GM23338 (cell line): ENCODE measurements around the gene CAPN9. TPM values are rescaled to one million over a fixed set of nuclear protein-coding genes. Genes with fewer than 3 reads are reported as not detected.
"Not testable (repeated sequence)": the region's sequence is repeated elsewhere in the genome, so short reads cannot be mapped to it uniquely, and the experiment has no call there.

Source experiments
- ATAC-seq: fragments of 200-7000 bp; cut with Tn5 transposase; 3 replicates; pipeline ENCODE4 v1.9.1; 2020
- DNase-seq: peaks from one replicate; pipeline ENCODE4 v3.0.0-alpha.2; 2015; ENCODE audit warnings: low spot score
- H2AFZ ChIP-seq: fragments of 200-600 bp; sonication (generic); 2 replicates; pipeline ENCODE4 v1.8.0; 2016; ENCODE audit warnings: antibody characterized with exemption, mild to moderate bottlenecking, moderate library complexity
- H3F3A ChIP-seq: fragments of 200-600 bp; sonication (generic); replicated peaks from 2 replicates; pipeline ENCODE4 v1.8.0; 2017; ENCODE audit warnings: antibody characterized with exemption, mixed run types, low read depth
- H3K27ac ChIP-seq: fragments of 200-600 bp; sonication (generic); 2 replicates; pipeline ENCODE4 v1.6.1; 2016; ENCODE audit warnings: low read depth
- H3K27me3 ChIP-seq: fragments of 200-600 bp; sonication (generic); 2 replicates; pipeline ENCODE4 v1.8.0; 2016; ENCODE audit warnings: mild to moderate bottlenecking, mixed run types, moderate library complexity; ENCODE audit not compliant: insufficient read depth
- H3K36me3 ChIP-seq: fragments of 200-600 bp; sonication (generic); 2 replicates; pipeline ENCODE4 v1.8.0; 2016; ENCODE audit warnings: mild to moderate bottlenecking; ENCODE audit not compliant: insufficient read depth
- H3K4me1 ChIP-seq: fragments of 200-600 bp; sonication (generic); 2 replicates; pipeline ENCODE4 v1.8.0; 2016; ENCODE audit warnings: mild to moderate bottlenecking, moderate library complexity; ENCODE audit not compliant: insufficient read depth
- H3K4me2 ChIP-seq: fragments of 200-600 bp; sonication (generic); 2 replicates; pipeline ENCODE4 v1.7.1; 2017; ENCODE audit warnings: mixed run types
- H3K4me3 ChIP-seq: fragments of 200-600 bp; sonication (generic); 2 replicates; pipeline ENCODE4 v1.6.1; 2016; ENCODE audit warnings: mixed run types
- H3K79me2 ChIP-seq: fragments of 200-600 bp; sonication (generic); replicated peaks from 2 replicates; pipeline ENCODE4 v1.8.0; 2017; ENCODE audit warnings: mild to moderate bottlenecking; ENCODE audit not compliant: insufficient read depth
- H3K9me2 ChIP-seq: fragments of 200-600 bp; sonication (generic); 2 replicates; pipeline ENCODE4 v1.8.0; 2017; ENCODE audit not compliant: insufficient read depth
- H4K20me1 ChIP-seq: fragments of 200-600 bp; sonication (generic); replicated peaks from 2 replicates; pipeline ENCODE4 v1.8.0; 2017; ENCODE audit warnings: mild to moderate bottlenecking; ENCODE audit not compliant: insufficient read depth
- H3K27ac Mint-ChIP-seq: 2 replicates; pipeline ENCODE4 v1.8.0; 2020; ENCODE audit warnings: inconsistent platforms, mild to moderate bottlenecking, moderate library complexity, mixed read lengths
- H3K27me3 Mint-ChIP-seq: 3 replicates; pipeline ENCODE4 v1.8.0; 2022; ENCODE audit warnings: low read depth, mild to moderate bottlenecking, moderate library complexity, mixed read lengths, inconsistent platforms; ENCODE audit not compliant: insufficient read depth, poor library complexity
- H3K36me3 Mint-ChIP-seq: 3 replicates; pipeline ENCODE4 v1.8.0; 2021; ENCODE audit warnings: low read depth, mild to moderate bottlenecking, inconsistent platforms, moderate library complexity, mixed read lengths
- H3K4me1 Mint-ChIP-seq: 3 replicates; pipeline ENCODE4 v1.8.0; 2020; ENCODE audit warnings: mild to moderate bottlenecking, inconsistent platforms, mixed read lengths
- H3K4me3 Mint-ChIP-seq: 3 replicates; pipeline ENCODE4 v1.8.0; 2021; ENCODE audit warnings: moderate library complexity, mild to moderate bottlenecking, inconsistent platforms, mixed read lengths
- H3K9me3 Mint-ChIP-seq: 3 replicates; pipeline ENCODE4 v1.8.0; 2020; ENCODE audit warnings: moderate library complexity, mild to moderate bottlenecking, inconsistent platforms, mixed read lengths
- CREB1 ChIP-seq: fragments of 250-450 bp; sonication (Bioruptor Pico); IDR thresholded peaks from 2 replicates; pipeline ENCODE4 v1.5.0; 2020; ENCODE audit warnings: low read depth, mild to moderate bottlenecking, moderate library complexity
- EZH2 ChIP-seq: fragments of 200-600 bp; sonication (generic); IDR thresholded peaks from one replicate; pipeline ENCODE4 v1.8.0; 2017; ENCODE audit warnings: antibody characterized with exemption, mild to moderate bottlenecking, low read depth; ENCODE audit not compliant: unreplicated experiment
- JUNB ChIP-seq: IDR thresholded peaks from one replicate; pipeline ENCODE4 v1.6.1; 2016; ENCODE audit warnings: antibody characterized with exemption; ENCODE audit not compliant: unreplicated experiment
- STAT1 ChIP-seq: IDR thresholded peaks from one replicate; pipeline ENCODE4 v1.6.1; 2016; ENCODE audit warnings: antibody characterized with exemption; ENCODE audit not compliant: unreplicated experiment
- ZNF114 ChIP-seq: fragments of 250-450 bp; sonication (Bioruptor Pico); IDR thresholded peaks from 2 replicates; pipeline ENCODE4 v1.5.0; 2020; ENCODE audit warnings: mild to moderate bottlenecking, moderate library complexity
- ZNF462 ChIP-seq: fragments of 250-450 bp; sonication (Bioruptor Pico); IDR thresholded peaks from 2 replicates; pipeline ENCODE4 v1.5.0; 2020; ENCODE audit warnings: mild to moderate bottlenecking, moderate library complexity
- polyA plus RNA-seq: library from polyadenylated mRNA; unstranded; fragments of >200 nt; fragmentation: Nextera tagmentation; extraction: Ambion mirVana; gene quantifications from 2 replicates; pipeline ENCODE4 v1.2.1, GENCODE V29; 2016
- total RNA-seq: library from RNA; depleted of rRNA; stranded (reverse); fragments of >200 nt; shearing (Covaris generic); gene quantifications from 2 replicates; pipeline ENCODE4 v1.2.3, GENCODE V29; 2014

CAPN9 gene
- total and polyA plus RNA-seq, 2 experiments from 2014 or later = 0.07 TPM; not detected in 1

GRCh38 chr1:230844561-230844960, 97.4 kb downstream of the CAPN9 start (continued):
- TF ChIP-seq ZNF462 (CRISPR knock-in tag) = no peak
- no peak for TF ChIP-seq JUNB
- TF ChIP-seq EZH2 = no peak
- no peak for TF ChIP-seq STAT1
- TF ChIP-seq ZNF114 (CRISPR knock-in tag) = no peak
- TF ChIP-seq CREB1 (CRISPR knock-in tag) = no peak

- H3K4me3 ChIP-seq, H3K36me3 ChIP-seq, H2AFZ ChIP-seq, H3K79me2 ChIP-seq, H3K4me2 ChIP-seq, H3K4me3 Mint-ChIP-seq, H3K9me2 ChIP-seq, ATAC-seq, H3K27me3 ChIP-seq, H3K4me1 ChIP-seq, H3K27ac Mint-ChIP-seq, H3K27me3 Mint-ChIP-seq, H3K27ac ChIP-seq, H3K4me1 Mint-ChIP-seq, H3F3A ChIP-seq, H3K9me3 Mint-ChIP-seq, DNase-seq: not testable (repeated sequence)
- peaks cover 22% of the 10 kb centered on the region for H4K20me1 ChIP-seq
- H3K36me3 Mint-ChIP-seq = peaks cover 20% of the 10 kb centered on the region
Observed at GRCh38 chr1:230845184-230845583, 98.0 kb downstream of the CAPN9 start.
